Right lobe of liver (tissue), 4 donors: ENCODE data around the gene GPC6.

Experiments used
- CTCF ChIP-seq, 4 donors: fragments of 200-600 bp in 3 of 4; fragments of 450-650 bp in 1 of 4; IDR thresholded peaks; one replicate each; pipeline versions ENCODE4 v1.5.1 to v1.8.0; 2016 to 2022; ENCODE audit warnings: antibody characterized with exemption in 4 of 4, mild to moderate bottlenecking in 2 of 4
- POLR2A ChIP-seq: fragments of 450-650 bp; IDR thresholded peaks from one replicate; pipeline ENCODE4 v1.6.1; 2017; ENCODE audit warnings: antibody characterized with exemption, mild to moderate bottlenecking
- donor health status: DM: no; HTN: no; CAD: no.
- donor health status: DM: no; HTN: no; CAD: no.
- donor health status: DM: no; HTN: yes; CAD: no.

GRCh38 chr13:94267581-94268366 lies 1041.2 kb downstream of the GPC6 start:
- TF ChIP-seq CTCF (IDR thresholded peaks at IDR 0.05) (no peak), POLR2A (no peak)
